HepG2 (cell line): ENCODE results near the gene FAM114A1. TPM values are rescaled to one million over a fixed set of nuclear protein-coding genes. Genes with fewer than 3 reads are reported as not detected.

Experiments used
- ATAC-seq: fragments of 200-7000 bp; cut with Tn5 transposase; 3 replicates; pipeline ENCODE4 v1.9.1; 2020; ENCODE audit warnings: mild to moderate bottlenecking, moderate library complexity
- BruUV-seq: library from RNA; stranded (reverse); fragments of 400-500 nt; replicated peaks from 2 replicates; lab custom pipeline; 2021; lab: Mats Ljungman, UMichigan
- CTCF ChIA-PET: fragments of 300-600 bp; formaldehyde crosslinking; extraction: SDS; loops from one replicate; lab custom pipeline; 2021; ENCODE audit warnings: low total read pairs, inconsistent platforms, low intra/inter-chr PET ratio; lab: Yijun Ruan, JAX
- POLR2A ChIA-PET: fragments of 350-600 bp; sonication (Branson Sonifier 250); formaldehyde crosslinking; loops from one replicate; lab custom pipeline; 2020; ENCODE audit warnings: antibody characterized with exemption, inconsistent platforms; lab: Yijun Ruan, JAX
- DNase-seq: peaks from one replicate; pipeline ENCODE4 v3.0.0-alpha.2; 2015; ENCODE audit warnings: low spot score
- FAIRE-seq: peaks from 3 replicates; lab custom pipeline; 2011; peaks lifted over from hg19 to GRCh38; lab: Jason Lieb, UNC
- H2AFZ ChIP-seq: one replicate; pipeline ENCODE4 v1.6.1; 2011; ENCODE audit warnings: low read length, inconsistent platforms
- H3K27ac ChIP-seq: fragments of 300-600 bp; 3 replicates; pipeline ENCODE4 v1.8.0; 2011; ENCODE audit warnings: mixed run types, mild to moderate bottlenecking, mixed read lengths, low read length, inconsistent platforms; ENCODE audit not compliant: insufficient read depth; ENCODE audit errors: extremely low read length
- H3K27me3 ChIP-seq, 2 experiments: fragments of 200-600 bp in 1 of 2; 2 replicates in 1 of 2; 3 replicates in 1 of 2; pipeline versions ENCODE4 v1.6.0 to v1.8.0; 2011; ENCODE audit warnings: low read length in 2 of 2, mild to moderate bottlenecking in 2 of 2, moderate library complexity in 2 of 2, inconsistent platforms in 1 of 2; ENCODE audit not compliant: insufficient read depth in 2 of 2, control insufficient read depth in 1 of 2
- H3K36me3 ChIP-seq, 2 experiments: fragments of 200-600 bp in 1 of 2; replicated peaks in 1 of 2; 2 replicates in 1 of 2; 3 replicates in 1 of 2; pipeline versions ENCODE4 v1.5.1 to v1.8.0; 2011; ENCODE audit warnings: low read length in 2 of 2, inconsistent platforms in 1 of 2; ENCODE audit not compliant: insufficient read depth in 2 of 2, control insufficient read depth in 1 of 2
- H3K4me1 ChIP-seq: 2 replicates; pipeline ENCODE4 v1.5.1; 2012; ENCODE audit warnings: low read length, inconsistent platforms; ENCODE audit not compliant: insufficient read depth
- H3K4me2 ChIP-seq: 2 replicates; pipeline ENCODE4 v1.6.0; 2011; ENCODE audit warnings: low read depth, low read length, inconsistent platforms
- H3K4me3 ChIP-seq, 3 experiments: fragments of 200-600 bp in 1 of 3; sonication (generic), shearing (Covaris generic) in 1 of 3; replicated peaks in 1 of 3; 2 replicates each; pipeline ENCODE4 v1.5.1; 2011 to 2016; ENCODE audit warnings: low read length in 3 of 3, inconsistent platforms in 2 of 3, low read depth in 2 of 3, mild to moderate bottlenecking in 2 of 3, control low read depth in 1 of 3, mixed read lengths in 1 of 3; ENCODE audit not compliant: insufficient read depth in 1 of 3
- H3K79me2 ChIP-seq: one replicate; pipeline ENCODE4 v1.6.1; 2011; ENCODE audit warnings: low read length, inconsistent platforms; ENCODE audit not compliant: insufficient read depth
- H3K9ac ChIP-seq: 2 replicates; pipeline ENCODE4 v1.6.0; 2011; ENCODE audit warnings: mild to moderate bottlenecking, low read depth, low read length, inconsistent platforms; ENCODE audit not compliant: insufficient read depth
- H3K9me3 ChIP-seq: 2 replicates; pipeline ENCODE4 v1.5.1; 2012; ENCODE audit warnings: mild to moderate bottlenecking, low read length
- H4K20me1 ChIP-seq: 2 replicates; pipeline ENCODE4 v1.6.0; 2011; ENCODE audit warnings: inconsistent platforms, mild to moderate bottlenecking, low read length, moderate library complexity; ENCODE audit not compliant: insufficient read depth
- ARNT2 ChIP-seq: sonication (generic); formaldehyde crosslinking; IDR thresholded peaks from 2 replicates; pipeline ENCODE4 v1.8.0; 2022; ENCODE audit warnings: mild to moderate bottlenecking, low read depth, missing genetic modification reagents, moderate library complexity
- CBFB ChIP-seq: sonication (generic); formaldehyde crosslinking; IDR thresholded peaks from 2 replicates; pipeline ENCODE4 v1.4.0; 2020; ENCODE audit warnings: missing genetic modification reagents
- FOSL2 ChIP-seq: sonication (generic); formaldehyde crosslinking; IDR thresholded peaks from 2 replicates; pipeline ENCODE4 v1.4.0; 2020; ENCODE audit warnings: missing genetic modification reagents
- MXD1 ChIP-seq: sonication (generic); formaldehyde crosslinking; IDR thresholded peaks from 2 replicates; pipeline ENCODE4 v1.4.0; 2020; ENCODE audit warnings: mild to moderate bottlenecking, missing genetic modification reagents
- NFE2L1 ChIP-seq: sonication (generic); formaldehyde crosslinking; IDR thresholded peaks from 2 replicates; pipeline ENCODE4 v1.4.0; 2020; ENCODE audit warnings: missing genetic modification reagents, mild to moderate bottlenecking, borderline replicate concordance
- NRL ChIP-seq: sonication (generic); formaldehyde crosslinking; IDR thresholded peaks from 2 replicates; pipeline ENCODE4 v1.5.0; 2020; ENCODE audit warnings: missing genetic modification reagents, mild to moderate bottlenecking, moderate library complexity, borderline replicate concordance
- RAD21 ChIP-seq: fragments of 450-650 bp; formaldehyde crosslinking; IDR thresholded peaks from 2 replicates; pipeline ENCODE4 v1.5.0; 2020; ENCODE audit warnings: mild to moderate bottlenecking
- SP1 ChIP-seq, 2 experiments: fragments of 450-650 bp in 1 of 2; sonication (generic) in 1 of 2; formaldehyde crosslinking in 1 of 2; IDR thresholded peaks; 2 replicates each; pipeline versions ENCODE4 v1.4.0 to v1.6.1; 2016 to 2020; ENCODE audit warnings: missing genetic modification reagents in 1 of 2
- SRSF9 ChIP-seq: fragments of 200-400 bp; formaldehyde crosslinking; IDR thresholded peaks from 2 replicates; pipeline ENCODE4 v1.6.1; 2018; ENCODE audit warnings: borderline replicate concordance, mild to moderate bottlenecking, low read depth, low read length; ENCODE audit not compliant: insufficient read depth, poor library complexity, severe bottlenecking
- SUZ12 ChIP-seq: fragments of 150-350 bp; IDR thresholded peaks from 2 replicates; pipeline ENCODE4 v1.6.1; 2014; ENCODE audit warnings: low read depth, low read length
- TFDP2 ChIP-seq: sonication (generic); formaldehyde crosslinking; IDR thresholded peaks from 2 replicates; pipeline ENCODE4 v1.4.0; 2020; ENCODE audit warnings: missing genetic modification reagents
- YEATS2 ChIP-seq: sonication (generic); formaldehyde crosslinking; IDR thresholded peaks from 2 replicates; pipeline ENCODE4 v1.4.0; 2020; ENCODE audit warnings: missing genetic modification reagents, borderline replicate concordance
- ZBTB46 ChIP-seq: sonication (generic); formaldehyde crosslinking; IDR thresholded peaks from 2 replicates; pipeline ENCODE4 v1.4.0; 2020; ENCODE audit warnings: mild to moderate bottlenecking, missing genetic modification reagents, borderline replicate concordance
- ZNF276 ChIP-seq: sonication (generic); formaldehyde crosslinking; IDR thresholded peaks from 2 replicates; pipeline ENCODE4 v1.4.0; 2020; ENCODE audit warnings: mild to moderate bottlenecking, low read depth, missing genetic modification reagents
- ZNF790 ChIP-seq: sonication (generic); formaldehyde crosslinking; IDR thresholded peaks from 2 replicates; pipeline ENCODE4 v1.8.0; 2022; ENCODE audit warnings: missing genetic modification reagents, mild to moderate bottlenecking, borderline replicate concordance
- WGBS: methylation state at CpG from one replicate; pipeline ENCODE4 v1.1.6; 2017; ENCODE audit warnings: low lambda C conversion rate; 5-methylcytosine and 5-hydroxymethylcytosine counted together
- in situ Hi-C: cut with HindIII; loops from 2 replicates; pipeline ENCODE4 v1.10.0; 2017; ENCODE audit warnings: low pct_unique_long_range_greater_than_20kb; ENCODE audit not compliant: extremely low pct_ligation_motif_present
- intact Hi-C: fragments of 100-400 bp; cut with micrococcal nuclease; formaldehyde crosslinking; loops from one replicate; pipeline ENCODE4 v1.10.0; 2022; ENCODE audit not compliant: unreplicated experiment
- polyA plus RNA-seq, 8 experiments: library from polyadenylated mRNA; depleted of rRNA in 3 of 8; stranded (reverse) in 7 of 8; unstranded in 1 of 8; fragments of >200 nt; fragmentation: Illumina TruSeq in 4 of 8; extraction: Trizol in 4 of 8; gene quantifications; 2 replicates each; pipeline versions ENCODE4 v1.2.1 to v1.2.3, GENCODE V29; 2011 to 2016; ENCODE audit warnings: low read depth in 4 of 8, missing spikeins in 1 of 8, mixed read lengths in 1 of 8; ENCODE audit not compliant: insufficient read depth in 1 of 8
- total RNA-seq, 5 experiments: library from RNA; depleted of rRNA; stranded (reverse); fragments of >200 nt; fragmentation: Illumina TruSeq; extraction: Trizol; gene quantifications; 2 replicates each; pipeline ENCODE4 v1.2.3, GENCODE V29; 2016; ENCODE audit warnings: low read depth in 1 of 5
- TF ChIP-seq, protein P1 (sequence below): IDR thresholded peaks from 2 replicates; pipeline ENCODE4 v1.6.1; 2016

The FAM114A1 gene
- total and polyA plus RNA-seq, 2 of the 13 experiments (the other 11 are each of a cell fraction or from before 2014, with no cell fraction given) = 61.0 to 76.9 TPM

DNA sequence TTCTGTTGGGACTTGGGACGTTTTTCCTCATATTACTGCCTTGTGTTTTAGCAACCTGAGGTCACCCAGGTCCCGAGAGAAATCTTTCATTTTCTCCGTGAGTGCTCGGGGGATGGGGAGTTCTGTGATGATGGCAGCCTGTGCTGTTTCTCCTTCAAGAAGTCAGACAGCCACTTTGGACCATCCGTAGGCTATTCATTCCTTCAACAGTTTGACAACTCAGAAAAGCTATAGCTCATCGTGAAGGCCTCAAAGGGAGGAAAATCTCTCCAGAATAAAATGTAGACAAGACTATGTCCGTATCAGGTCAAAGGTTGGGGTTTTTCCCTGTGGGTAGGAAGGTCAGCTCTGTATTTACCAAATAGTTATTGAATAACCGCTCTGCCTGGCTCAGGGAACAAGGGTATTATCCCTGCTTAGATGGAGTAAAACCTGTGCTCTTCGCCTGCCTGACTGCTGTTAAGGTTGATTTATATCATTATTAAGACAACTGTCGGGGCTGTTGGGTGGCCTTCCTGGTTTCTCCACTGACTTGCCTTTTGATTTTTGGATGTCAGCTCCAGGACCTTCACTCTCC lies 36.6 kb downstream of the FAM114A1 start:
- ChIA-PET POLR2A (interaction anchor here (1.0 to 3.0 kb wide), 7 partner anchors 15 to 231 kb away, joined by 3 to 27 read pairs (median 4); no protein-coding TSS in a partner anchor), CTCF (interaction anchor here (0.9 kb wide), 1 partner anchor 231 kb away, joined by 3 read pairs; no protein-coding TSS in a partner anchor)
- peaks cover 16 to 49% of the 10 kb centered on the region in 2 experiments for H3K36me3 ChIP-seq
- peak overlapping the region; percentile 81 for H3K27ac ChIP-seq
- H3K4me1 ChIP-seq = peaks cover 43% of the 10 kb centered on the region
- peaks cover 9% of the 10 kb centered on the region for H3K79me2 ChIP-seq
- ATAC-seq (peak; percentile 100), DNase-seq (peak; percentile 89), FAIRE-seq (peak; percentile 94)
- BruUV-seq = no TSS peak
- no peaks in the 10 kb centered on the region for H4K20me1 ChIP-seq
- H3K4me2 ChIP-seq = peak overlapping the region; percentile 71
- H3K9me3 ChIP-seq = no peaks in the 10 kb centered on the region
- in situ Hi-C loops = loop anchor here (5.0 kb wide), 1 partner anchor 233 kb away; no protein-coding TSS in a partner anchor
- WGBS = 0% methylated on average over 10 of the region's 10 CpGs
- no peak overlapping the region for H2AFZ ChIP-seq
- H3K4me3 ChIP-seq = peak overlapping the region; percentile 35 to 53 (median 39); a peak in 5 of 6 replicates
- intact Hi-C loops = loop anchor here (1.0 to 10.0 kb wide), 3 partner anchors 89 to 231 kb away; no protein-coding TSS in a partner anchor
- peak overlapping the region; percentile 48 for H3K9ac ChIP-seq
- no peaks in the 10 kb centered on the region for H3K27me3 ChIP-seq
- TF ChIP-seq ZNF276 (CRISPR knock-in tag) = no peak
- TF ChIP-seq FOSL2 (CRISPR knock-in tag) = no peak
- TF ChIP-seq CBFB (CRISPR knock-in tag) = no peak
- no peak for TF ChIP-seq ZBTB46 (CRISPR knock-in tag)
- TF ChIP-seq NRL (CRISPR knock-in tag) = no peak
- no peak for TF ChIP-seq ZNF790 (CRISPR knock-in tag)
- TF ChIP-seq ARNT2 = no peak
- TF ChIP-seq SRSF9 = no peak
- TF ChIP-seq, protein P1, sequence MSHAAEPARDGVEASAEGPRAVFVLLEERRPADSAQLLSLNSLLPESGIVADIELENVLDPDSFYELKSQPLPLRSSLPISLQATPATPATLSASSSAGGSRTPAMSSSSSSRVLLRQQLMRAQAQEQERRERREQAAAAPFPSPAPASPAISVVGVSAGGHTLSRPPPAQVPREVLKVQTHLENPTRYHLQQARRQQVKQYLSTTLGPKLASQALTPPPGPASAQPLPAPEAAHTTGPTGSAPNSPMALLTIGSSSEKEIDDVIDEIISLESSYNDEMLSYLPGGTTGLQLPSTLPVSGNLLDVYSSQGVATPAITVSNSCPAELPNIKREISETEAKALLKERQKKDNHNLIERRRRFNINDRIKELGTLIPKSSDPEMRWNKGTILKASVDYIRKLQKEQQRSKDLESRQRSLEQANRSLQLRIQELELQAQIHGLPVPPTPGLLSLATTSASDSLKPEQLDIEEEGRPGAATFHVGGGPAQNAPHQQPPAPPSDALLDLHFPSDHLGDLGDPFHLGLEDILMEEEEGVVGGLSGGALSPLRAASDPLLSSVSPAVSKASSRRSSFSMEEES (CRISPR knock-in tag) = no peak
- no peak for TF ChIP-seq RAD21 (CRISPR knock-in tag)
- TF ChIP-seq TFDP2 (CRISPR knock-in tag) = no peak
- TF ChIP-seq MXD1 (CRISPR knock-in tag) = no peak
- TF ChIP-seq NFE2L1 = no peak
- no peak for TF ChIP-seq YEATS2
- TF ChIP-seq SUZ12 = no peak
- no peak for TF ChIP-seq SP1 (IDR thresholded peaks at IDR 0.05)
- TF ChIP-seq SP1 (CRISPR knock-in tag; IDR thresholded peaks at IDR 0.05) = no peak
